HepG2 (cell line): ENCODE measurements around the gene CCT6A. TPM values are rescaled to one million over a fixed set of nuclear protein-coding genes. Genes with fewer than 3 reads are reported as not detected.

ENCODE experiments used
- ASH2L ChIP-seq: fragments of 300-600, 200-600 bp; sonication (generic); IDR thresholded peaks from 2 replicates; pipeline ENCODE4 v1.7.0; 2017; ENCODE audit warnings: low read depth, mild to moderate bottlenecking, moderate library complexity, mixed read lengths, low read length; ENCODE audit not compliant: insufficient read length
- CHD2 ChIP-seq: IDR thresholded peaks from 2 replicates; pipeline ENCODE4 v1.6.1; 2011; ENCODE audit warnings: low read depth, low read length, improper control_type of control experiment
- ZBTB3 ChIP-seq: sonication (generic); formaldehyde crosslinking; IDR thresholded peaks from 2 replicates; pipeline ENCODE4 v1.4.0; 2020; ENCODE audit warnings: low read depth, mild to moderate bottlenecking, moderate library complexity, missing genetic modification reagents, borderline replicate concordance
- ZFAT ChIP-seq: sonication (generic); formaldehyde crosslinking; conservative IDR thresholded peaks from 2 replicates; pipeline ENCODE4 v1.8.1; 2023; ENCODE audit warnings: missing genetic modification reagents, inconsistent platforms
- polyA plus RNA-seq, 8 experiments: library from polyadenylated mRNA; depleted of rRNA in 3 of 8; stranded (reverse) in 7 of 8; unstranded in 1 of 8; fragments of >200 nt; fragmentation: Illumina TruSeq in 4 of 8; extraction: Trizol in 4 of 8; gene quantifications; 2 replicates each; pipeline versions ENCODE4 v1.2.1 to v1.2.3, GENCODE V29; 2011 to 2016; ENCODE audit warnings: low read depth in 4 of 8, missing spikeins in 1 of 8, mixed read lengths in 1 of 8; ENCODE audit not compliant: insufficient read depth in 1 of 8
- total RNA-seq, 5 experiments: library from RNA; depleted of rRNA; stranded (reverse); fragments of >200 nt; fragmentation: Illumina TruSeq; extraction: Trizol; gene quantifications; 2 replicates each; pipeline ENCODE4 v1.2.3, GENCODE V29; 2016; ENCODE audit warnings: low read depth in 1 of 5
- TF ChIP-seq, protein P1 (sequence below): sonication (generic); formaldehyde crosslinking; IDR thresholded peaks from 2 replicates; pipeline ENCODE4 v1.4.0; 2020; ENCODE audit warnings: mild to moderate bottlenecking, missing genetic modification reagents
- TF ChIP-seq, protein P2 (sequence below): sonication (generic); formaldehyde crosslinking; IDR thresholded peaks from 2 replicates; pipeline ENCODE4 v1.5.0; 2020; ENCODE audit warnings: mild to moderate bottlenecking, missing genetic modification reagents, borderline replicate concordance
- TF ChIP-seq, protein P3 (sequence below): sonication (generic); formaldehyde crosslinking; IDR thresholded peaks from 2 replicates; pipeline ENCODE4 v1.8.1; 2022; ENCODE audit warnings: low read depth, mild to moderate bottlenecking, missing genetic modification reagents

Gene CCT6A
- total and polyA plus RNA-seq, 2 of the 13 experiments (the other 11 are each of a cell fraction or from before 2014, with no cell fraction given): 219 to 292 TPM

DNA sequence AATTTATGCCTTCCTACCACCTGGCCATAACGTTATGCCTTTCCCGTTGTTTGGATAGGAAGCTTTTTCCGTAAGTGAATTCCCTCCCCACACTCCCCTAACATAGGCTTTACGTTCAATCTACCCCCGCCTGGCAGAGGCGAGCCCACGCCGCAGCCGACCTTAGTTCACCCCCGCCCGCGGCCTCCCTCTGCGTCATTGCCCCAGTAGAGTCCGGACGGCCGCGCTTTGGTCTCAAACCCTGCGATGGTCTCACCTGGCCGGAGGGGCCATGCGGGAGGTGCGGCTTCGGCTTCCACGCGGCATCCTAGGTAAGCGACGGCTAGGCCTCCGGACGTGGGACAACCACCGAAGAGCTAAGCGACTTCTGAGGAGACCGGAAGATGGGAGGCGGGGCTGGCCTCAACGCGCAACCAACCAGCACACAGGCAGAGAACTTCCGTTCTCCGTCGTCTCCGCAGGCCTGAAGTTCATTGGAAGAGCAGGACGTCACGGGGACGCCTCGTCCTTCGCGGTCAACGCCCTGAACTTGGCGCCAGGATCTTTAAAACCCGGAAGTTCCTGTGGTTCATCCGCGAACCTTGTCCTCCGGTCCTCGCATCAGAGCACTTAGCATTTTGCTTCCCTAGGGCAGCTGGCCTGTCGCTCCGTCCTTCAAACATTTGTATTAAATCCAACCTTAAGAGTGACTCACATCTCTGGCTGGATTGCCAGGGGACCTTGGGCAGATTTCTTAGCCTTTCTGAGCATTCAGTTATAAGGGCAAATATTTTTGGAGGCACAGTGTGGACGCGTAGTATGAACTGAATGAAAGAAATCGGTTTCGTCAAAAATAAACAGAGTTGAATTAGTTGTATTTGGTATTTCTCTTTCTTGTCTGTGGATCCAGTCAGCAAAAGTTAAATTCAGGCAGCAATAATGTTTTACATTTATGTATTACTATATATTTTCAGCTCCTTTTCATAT lies 54.8 kb downstream of the CCT6A start, which contains the start of gene CHCHD2 (continued):
- TF ChIP-seq ZBTB3: no peak
- no peak for TF ChIP-seq ZFAT
- TF ChIP-seq, protein P1, sequence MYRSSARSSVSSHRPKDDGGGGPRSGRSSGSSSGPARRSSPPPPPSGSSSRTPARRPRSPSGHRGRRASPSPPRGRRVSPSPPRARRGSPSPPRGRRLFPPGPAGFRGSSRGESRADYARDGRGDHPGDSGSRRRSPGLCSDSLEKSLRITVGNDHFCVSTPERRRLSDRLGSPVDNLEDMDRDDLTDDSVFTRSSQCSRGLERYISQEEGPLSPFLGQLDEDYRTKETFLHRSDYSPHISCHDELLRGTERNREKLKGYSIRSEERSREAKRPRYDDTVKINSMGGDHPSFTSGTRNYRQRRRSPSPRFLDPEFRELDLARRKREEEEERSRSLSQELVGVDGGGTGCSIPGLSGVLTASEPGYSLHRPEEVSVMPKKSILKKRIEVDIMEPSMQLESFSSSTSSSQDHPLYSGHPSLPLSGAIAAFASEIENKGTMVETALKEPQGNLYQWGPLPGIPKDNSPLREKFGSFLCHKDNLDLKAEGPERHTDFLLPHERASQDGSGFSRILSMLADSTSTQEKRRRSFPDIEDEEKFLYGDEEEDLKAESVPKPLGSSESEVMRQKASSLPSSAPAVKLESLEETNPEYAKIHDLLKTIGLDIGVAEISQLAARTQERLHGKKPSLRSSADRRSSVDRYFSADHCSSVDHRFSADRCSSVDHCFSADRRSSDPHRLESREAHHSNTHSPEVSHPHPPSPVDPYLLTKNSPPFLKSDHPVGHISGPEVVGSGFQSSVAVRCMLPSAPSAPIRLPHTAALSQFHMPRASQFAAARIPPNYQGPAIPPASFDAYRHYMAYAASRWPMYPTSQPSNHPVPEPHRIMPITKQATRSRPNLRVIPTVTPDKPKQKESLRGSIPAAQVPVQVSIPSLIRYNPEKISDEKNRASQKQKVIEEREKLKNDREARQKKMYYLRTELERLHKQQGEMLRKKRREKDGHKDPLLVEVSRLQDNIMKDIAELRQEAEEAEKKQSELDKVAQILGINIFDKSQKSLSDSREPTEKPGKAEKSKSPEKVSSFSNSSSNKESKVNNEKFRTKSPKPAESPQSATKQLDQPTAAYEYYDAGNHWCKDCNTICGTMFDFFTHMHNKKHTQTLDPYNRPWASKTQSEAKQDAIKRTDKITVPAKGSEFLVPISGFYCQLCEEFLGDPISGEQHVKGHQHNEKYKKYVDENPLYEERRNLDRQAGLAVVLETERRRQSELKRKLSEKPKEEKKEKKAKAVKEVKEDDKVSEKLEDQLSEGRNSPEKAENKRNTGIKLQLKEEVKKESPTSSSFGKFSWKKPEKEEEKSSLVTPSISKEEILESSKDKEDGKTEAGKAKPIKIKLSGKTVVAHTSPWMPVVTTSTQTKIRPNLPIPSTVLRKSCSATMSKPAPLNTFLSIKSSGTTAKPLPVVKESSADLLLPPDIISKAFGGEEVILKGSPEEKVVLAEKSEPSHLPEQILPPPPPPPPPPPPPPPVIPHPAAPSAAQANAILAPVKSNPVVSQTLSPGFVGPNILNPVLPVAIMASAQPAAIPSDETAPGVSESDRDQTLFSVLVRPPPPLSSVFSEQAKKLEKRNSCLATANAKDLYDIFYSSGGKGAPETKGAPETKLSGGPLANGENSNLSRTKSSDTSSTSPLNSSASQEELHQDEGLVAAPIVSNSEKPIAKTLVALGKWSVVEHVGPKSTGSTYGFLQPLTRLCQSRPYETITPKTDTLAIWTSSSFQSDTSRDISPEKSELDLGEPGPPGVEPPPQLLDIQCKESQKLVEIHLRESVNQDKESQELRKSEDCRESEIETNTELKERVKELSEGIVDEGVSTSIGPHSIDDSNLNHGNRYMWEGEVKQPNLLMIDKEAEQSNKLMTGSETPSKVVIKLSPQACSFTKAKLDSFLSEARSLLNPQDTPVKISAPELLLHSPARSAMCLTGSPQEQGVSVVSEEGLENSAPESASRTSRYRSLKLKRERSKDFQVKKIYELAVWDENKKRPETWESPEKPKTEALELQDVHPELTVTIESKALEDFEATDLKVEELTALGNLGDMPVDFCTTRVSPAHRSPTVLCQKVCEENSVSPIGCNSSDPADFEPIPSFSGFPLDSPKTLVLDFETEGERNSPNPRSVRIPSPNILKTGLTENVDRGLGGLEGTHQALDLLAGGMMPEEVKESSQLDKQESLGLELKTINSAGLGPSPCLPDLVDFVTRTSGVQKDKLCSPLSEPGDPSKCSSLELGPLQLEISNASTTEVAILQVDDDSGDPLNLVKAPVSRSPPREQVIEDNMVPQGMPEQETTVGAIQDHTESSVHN (CRISPR knock-in tag): no peak
- TF ChIP-seq, protein P2, sequence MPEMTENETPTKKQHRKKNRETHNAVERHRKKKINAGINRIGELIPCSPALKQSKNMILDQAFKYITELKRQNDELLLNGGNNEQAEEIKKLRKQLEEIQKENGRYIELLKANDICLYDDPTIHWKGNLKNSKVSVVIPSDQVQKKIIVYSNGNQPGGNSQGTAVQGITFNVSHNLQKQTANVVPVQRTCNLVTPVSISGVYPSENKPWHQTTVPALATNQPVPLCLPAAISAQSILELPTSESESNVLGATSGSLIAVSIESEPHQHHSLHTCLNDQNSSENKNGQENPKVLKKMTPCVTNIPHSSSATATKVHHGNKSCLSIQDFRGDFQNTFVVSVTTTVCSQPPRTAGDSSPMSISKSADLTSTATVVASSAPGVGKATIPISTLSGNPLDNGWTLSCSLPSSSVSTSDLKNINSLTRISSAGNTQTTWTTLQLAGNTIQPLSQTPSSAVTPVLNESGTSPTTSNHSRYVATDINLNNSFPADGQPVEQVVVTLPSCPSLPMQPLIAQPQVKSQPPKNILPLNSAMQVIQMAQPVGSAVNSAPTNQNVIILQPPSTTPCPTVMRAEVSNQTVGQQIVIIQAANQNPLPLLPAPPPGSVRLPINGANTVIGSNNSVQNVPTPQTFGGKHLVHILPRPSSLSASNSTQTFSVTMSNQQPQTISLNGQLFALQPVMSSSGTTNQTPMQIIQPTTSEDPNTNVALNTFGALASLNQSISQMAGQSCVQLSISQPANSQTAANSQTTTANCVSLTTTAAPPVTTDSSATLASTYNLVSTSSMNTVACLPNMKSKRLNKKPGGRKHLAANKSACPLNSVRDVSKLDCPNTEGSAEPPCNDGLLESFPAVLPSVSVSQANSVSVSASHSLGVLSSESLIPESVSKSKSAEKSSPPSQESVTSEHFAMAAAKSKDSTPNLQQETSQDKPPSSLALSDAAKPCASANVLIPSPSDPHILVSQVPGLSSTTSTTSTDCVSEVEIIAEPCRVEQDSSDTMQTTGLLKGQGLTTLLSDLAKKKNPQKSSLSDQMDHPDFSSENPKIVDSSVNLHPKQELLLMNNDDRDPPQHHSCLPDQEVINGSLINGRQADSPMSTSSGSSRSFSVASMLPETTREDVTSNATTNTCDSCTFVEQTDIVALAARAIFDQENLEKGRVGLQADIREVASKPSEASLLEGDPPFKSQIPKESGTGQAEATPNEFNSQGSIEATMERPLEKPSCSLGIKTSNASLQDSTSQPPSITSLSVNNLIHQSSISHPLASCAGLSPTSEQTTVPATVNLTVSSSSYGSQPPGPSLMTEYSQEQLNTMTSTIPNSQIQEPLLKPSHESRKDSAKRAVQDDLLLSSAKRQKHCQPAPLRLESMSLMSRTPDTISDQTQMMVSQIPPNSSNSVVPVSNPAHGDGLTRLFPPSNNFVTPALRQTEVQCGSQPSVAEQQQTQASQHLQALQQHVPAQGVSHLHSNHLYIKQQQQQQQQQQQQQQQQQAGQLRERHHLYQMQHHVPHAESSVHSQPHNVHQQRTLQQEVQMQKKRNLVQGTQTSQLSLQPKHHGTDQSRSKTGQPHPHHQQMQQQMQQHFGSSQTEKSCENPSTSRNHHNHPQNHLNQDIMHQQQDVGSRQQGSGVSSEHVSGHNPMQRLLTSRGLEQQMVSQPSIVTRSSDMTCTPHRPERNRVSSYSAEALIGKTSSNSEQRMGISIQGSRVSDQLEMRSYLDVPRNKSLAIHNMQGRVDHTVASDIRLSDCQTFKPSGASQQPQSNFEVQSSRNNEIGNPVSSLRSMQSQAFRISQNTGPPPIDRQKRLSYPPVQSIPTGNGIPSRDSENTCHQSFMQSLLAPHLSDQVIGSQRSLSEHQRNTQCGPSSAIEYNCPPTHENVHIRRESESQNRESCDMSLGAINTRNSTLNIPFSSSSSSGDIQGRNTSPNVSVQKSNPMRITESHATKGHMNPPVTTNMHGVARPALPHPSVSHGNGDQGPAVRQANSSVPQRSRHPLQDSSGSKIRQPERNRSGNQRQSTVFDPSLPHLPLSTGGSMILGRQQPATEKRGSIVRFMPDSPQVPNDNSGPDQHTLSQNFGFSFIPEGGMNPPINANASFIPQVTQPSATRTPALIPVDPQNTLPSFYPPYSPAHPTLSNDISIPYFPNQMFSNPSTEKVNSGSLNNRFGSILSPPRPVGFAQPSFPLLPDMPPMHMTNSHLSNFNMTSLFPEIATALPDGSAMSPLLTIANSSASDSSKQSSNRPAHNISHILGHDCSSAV (CRISPR knock-in tag): no peak
- no peak for TF ChIP-seq CHD2
- peak; percentile 88 for TF ChIP-seq ASH2L
- TF ChIP-seq, protein P3, sequence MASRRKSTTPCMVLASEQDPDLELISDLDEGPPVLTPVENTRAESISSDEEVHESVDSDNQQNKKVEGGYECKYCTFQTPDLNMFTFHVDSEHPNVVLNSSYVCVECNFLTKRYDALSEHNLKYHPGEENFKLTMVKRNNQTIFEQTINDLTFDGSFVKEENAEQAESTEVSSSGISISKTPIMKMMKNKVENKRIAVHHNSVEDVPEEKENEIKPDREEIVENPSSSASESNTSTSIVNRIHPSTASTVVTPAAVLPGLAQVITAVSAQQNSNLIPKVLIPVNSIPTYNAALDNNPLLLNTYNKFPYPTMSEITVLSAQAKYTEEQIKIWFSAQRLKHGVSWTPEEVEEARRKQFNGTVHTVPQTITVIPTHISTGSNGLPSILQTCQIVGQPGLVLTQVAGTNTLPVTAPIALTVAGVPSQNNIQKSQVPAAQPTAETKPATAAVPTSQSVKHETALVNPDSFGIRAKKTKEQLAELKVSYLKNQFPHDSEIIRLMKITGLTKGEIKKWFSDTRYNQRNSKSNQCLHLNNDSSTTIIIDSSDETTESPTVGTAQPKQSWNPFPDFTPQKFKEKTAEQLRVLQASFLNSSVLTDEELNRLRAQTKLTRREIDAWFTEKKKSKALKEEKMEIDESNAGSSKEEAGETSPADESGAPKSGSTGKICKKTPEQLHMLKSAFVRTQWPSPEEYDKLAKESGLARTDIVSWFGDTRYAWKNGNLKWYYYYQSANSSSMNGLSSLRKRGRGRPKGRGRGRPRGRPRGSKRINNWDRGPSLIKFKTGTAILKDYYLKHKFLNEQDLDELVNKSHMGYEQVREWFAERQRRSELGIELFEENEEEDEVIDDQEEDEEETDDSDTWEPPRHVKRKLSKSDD: no peak
